ENCODE data around the gene SPATA3. TPM values are rescaled to one million over a fixed set of nuclear protein-coding genes. Genes with fewer than 3 reads are reported as not detected.

The SPATA3 gene
- total RNA-seq, 2 experiments from 2014 or later = 0.24 to 0.53 TPM

DNA sequence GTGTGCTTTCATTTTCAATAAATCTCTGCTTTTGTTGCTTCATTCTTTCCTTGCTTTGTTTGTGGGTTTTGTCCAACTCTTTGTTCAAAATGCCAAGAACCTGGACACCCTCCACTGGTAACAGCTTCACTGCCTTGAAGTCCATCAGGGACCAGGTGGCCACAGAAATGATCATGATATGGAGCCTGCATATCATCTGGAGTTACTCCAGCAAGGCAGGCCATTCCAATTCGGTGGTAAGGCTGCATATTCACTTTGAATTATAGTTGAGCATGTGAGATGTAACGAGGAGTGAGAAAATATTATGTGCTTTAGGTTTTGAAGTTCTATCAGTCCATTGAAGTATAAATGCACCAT lies 26.3 kb upstream of the SPATA3 start:
- Mint-ChIP-seq H3K4me3 (no peak overlapping the region), H3K27ac (no peak overlapping the region)
- intact Hi-C loops (cut with micrococcal nuclease) = no loop called here

DNA sequence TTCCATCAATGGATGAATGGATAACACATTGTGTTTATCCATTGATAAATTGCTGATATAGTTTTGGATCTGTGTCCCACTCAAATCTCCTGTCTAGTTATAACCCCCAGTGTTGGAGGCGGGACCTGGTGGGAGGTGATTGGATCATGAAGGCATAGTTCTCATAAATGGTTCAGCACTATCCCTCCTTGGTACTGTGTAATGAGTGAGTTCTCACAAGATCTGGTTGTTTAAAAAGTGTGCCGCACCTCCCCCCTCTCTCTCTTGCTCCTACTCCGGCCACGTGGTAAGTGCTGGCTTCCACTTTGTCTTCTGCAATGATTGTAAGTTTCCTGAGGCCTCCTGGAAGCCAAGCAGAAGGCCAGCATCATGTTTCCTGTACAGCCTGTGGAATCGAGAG lies 23.9 kb upstream of the SPATA3 start:
- H3K9me3 Mint-ChIP-seq = no peaks in the 10 kb centered on the region
- ChIA-PET POLR2A (no interaction called here), CTCF (interaction anchor here (0.7 kb wide), 1 partner anchor 15 kb away, joined by 4 read pairs; no protein-coding TSS in a partner anchor)
- H3K27me3 Mint-ChIP-seq = peaks cover 10% of the 10 kb centered on the region
- intact Hi-C loops (cut with micrococcal nuclease) = no loop called here
- H3K36me3 Mint-ChIP-seq = no peaks in the 10 kb centered on the region
- no peak for DNase-seq
- H3K4me1 Mint-ChIP-seq (ENCODE audit: low read depth) = peaks cover 47% of the 10 kb centered on the region
- no peak overlapping the region for H3K4me3 Mint-ChIP-seq
- H3K27ac Mint-ChIP-seq = no peak overlapping the region

More for the DNA sequence above, 26.3 kb upstream of the SPATA3 start:
- DNase-seq = no peak
- Mint-ChIP-seq H3K4me1 (ENCODE audit: low read depth) (peaks cover 31% of the 10 kb centered on the region), H3K9me3 (no peaks in the 10 kb centered on the region), H3K36me3 (no peaks in the 10 kb centered on the region), H3K27me3 (peaks cover 4% of the 10 kb centered on the region)
- CTCF ChIA-PET = interaction anchor here (1.0 to 1.9 kb wide), 3 partner anchors 12 to 145 kb away, joined by 3 to 6 read pairs (median 4); no protein-coding TSS in a partner anchor
- POLR2A ChIA-PET = interaction anchor here (1.0 kb wide), 1 partner anchor 12 kb away, joined by 3 read pairs; no protein-coding TSS in a partner anchor

DNA sequence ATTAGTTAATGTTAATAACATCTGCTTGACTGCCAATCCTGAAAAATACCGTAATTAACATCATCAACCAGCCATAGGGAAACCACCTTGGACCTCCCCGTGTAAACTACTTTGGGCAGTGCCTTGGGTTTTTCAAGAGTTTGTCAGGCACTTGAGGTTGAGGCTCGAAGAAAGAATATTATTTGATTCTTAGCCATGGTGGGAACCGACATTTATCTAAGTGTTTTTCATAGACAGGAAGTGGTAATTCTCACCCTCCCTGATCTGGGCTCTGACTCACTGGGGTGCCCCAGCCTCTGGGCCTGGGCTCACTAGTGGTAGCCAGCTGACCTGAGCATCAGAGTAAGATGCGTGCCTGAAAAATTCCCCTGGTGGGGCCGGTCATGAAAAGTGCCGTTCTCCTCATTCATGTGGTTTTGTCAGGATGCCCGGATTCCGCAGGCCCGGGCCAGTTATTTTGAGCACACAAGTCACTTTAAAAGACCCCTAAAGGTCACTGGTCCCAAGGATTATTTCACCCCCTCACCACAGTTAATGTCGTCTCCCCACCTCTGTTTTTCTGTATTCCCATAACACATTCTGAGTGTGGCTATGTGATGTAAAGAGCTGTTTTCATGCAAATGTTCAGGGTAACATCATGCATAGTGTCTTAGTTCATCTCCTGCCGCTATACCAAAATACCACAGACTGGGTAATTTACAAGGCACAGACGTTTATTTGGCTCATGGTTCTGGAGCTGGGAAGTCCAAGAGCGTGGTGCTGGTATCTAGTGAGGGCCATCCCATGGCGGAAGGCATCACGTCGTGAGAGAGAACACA lies 21.6 kb upstream of the SPATA3 start:
- DNase-seq = peak; percentile 87
- no peaks in the 10 kb centered on the region for H3K36me3 Mint-ChIP-seq
- peaks cover 15% of the 10 kb centered on the region for H3K27me3 Mint-ChIP-seq
- peak overlapping the region; percentile 85 for H3K27ac Mint-ChIP-seq
- intact Hi-C loops (cut with micrococcal nuclease) = loop anchor here (1.0 kb wide), 5 partner anchors 10 to 69 kb away; no protein-coding TSS in a partner anchor
- ChIA-PET POLR2A (interaction anchor here (1.2 to 3.3 kb wide), 2 partner anchors 10 to 48 kb away, joined by 5 to 24 read pairs; no protein-coding TSS in a partner anchor), CTCF (interaction anchor here (1.1 to 3.2 kb wide), 7 partner anchors 11 to 150 kb away, joined by 4 to 13 read pairs (median 7); partner anchors contain the start of gene GPR55)
- H3K4me3 Mint-ChIP-seq = peak overlapping the region; percentile 17
- H3K4me1 Mint-ChIP-seq (ENCODE audit: low read depth) = peaks cover 54% of the 10 kb centered on the region
- H3K9me3 Mint-ChIP-seq = no peaks in the 10 kb centered on the region

DNA sequence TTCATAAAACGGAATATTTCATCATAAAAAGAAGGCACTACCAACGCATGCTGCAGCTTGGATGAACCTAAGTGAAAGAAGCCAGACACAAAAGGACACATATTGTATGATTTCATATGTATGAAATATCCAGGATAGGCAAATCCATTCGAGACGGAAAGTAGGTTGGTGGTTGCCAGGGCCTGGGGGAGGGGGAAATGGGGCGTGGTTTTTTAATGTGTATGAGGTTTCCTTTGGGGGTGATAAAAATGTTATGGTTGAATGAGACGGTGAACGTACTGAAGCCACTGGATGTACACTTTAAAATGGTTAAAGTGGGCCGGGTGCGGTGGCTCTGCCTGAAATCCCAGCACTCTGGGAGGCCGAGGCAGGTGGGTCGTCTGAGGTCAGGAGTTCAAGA lies 20.0 kb upstream of the SPATA3 start:
- intact Hi-C loops (cut with micrococcal nuclease) = no loop called here
- H3K36me3 Mint-ChIP-seq = no peaks in the 10 kb centered on the region
- H3K27ac Mint-ChIP-seq = no peak overlapping the region
- DNase-seq = no peak
- H3K4me3 Mint-ChIP-seq = no peak overlapping the region
- peaks cover 58% of the 10 kb centered on the region for H3K4me1 Mint-ChIP-seq (ENCODE audit: low read depth)
- CTCF ChIA-PET = interaction anchor here (1.2 to 3.2 kb wide), 4 partner anchors 11 to 71 kb away, joined by 3 to 13 read pairs (median 10); partner anchors contain the start of gene GPR55
- POLR2A ChIA-PET = interaction anchor here (3.3 kb wide), 1 partner anchor 9 kb away, joined by 24 read pairs; no protein-coding TSS in a partner anchor
- H3K9me3 Mint-ChIP-seq = no peaks in the 10 kb centered on the region
- H3K27me3 Mint-ChIP-seq = peaks cover 15% of the 10 kb centered on the region

DNA sequence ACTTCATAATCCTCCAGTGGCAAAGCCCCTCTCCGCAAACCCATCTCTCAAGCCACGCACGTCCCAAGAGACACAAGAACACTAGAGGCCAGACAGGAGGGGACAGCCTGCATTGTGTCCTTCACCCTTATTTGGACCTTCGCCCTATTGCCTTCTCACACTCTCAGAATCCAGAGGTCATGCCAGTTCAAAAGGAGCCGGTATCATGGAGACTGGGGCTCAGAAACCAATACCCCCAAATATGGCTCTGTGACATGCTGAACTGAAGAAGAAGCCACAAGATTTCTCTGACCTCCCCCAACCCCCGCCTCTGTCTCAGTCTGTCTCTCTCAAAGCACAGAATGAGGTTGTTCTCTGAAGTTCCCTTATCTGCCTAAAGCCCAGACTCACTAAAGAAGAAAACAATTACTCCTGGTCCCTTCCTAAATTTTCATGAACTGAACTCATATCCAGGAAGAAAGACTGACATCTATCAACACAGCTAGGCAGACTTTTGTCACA lies 19.2 kb upstream of the SPATA3 start:
- no peaks in the 10 kb centered on the region for H3K9me3 Mint-ChIP-seq
- peaks cover 65% of the 10 kb centered on the region for H3K4me1 Mint-ChIP-seq (ENCODE audit: low read depth)
- peaks cover under 1% of the 10 kb centered on the region for H3K36me3 Mint-ChIP-seq
- no peak overlapping the region for H3K4me3 Mint-ChIP-seq
- no peak overlapping the region for H3K27ac Mint-ChIP-seq
- H3K27me3 Mint-ChIP-seq = peaks cover 16% of the 10 kb centered on the region
- DNase-seq = no peak
- intact Hi-C loops (cut with micrococcal nuclease) = no loop called here
- ChIA-PET POLR2A (no interaction called here), CTCF (no interaction called here)

DNA sequence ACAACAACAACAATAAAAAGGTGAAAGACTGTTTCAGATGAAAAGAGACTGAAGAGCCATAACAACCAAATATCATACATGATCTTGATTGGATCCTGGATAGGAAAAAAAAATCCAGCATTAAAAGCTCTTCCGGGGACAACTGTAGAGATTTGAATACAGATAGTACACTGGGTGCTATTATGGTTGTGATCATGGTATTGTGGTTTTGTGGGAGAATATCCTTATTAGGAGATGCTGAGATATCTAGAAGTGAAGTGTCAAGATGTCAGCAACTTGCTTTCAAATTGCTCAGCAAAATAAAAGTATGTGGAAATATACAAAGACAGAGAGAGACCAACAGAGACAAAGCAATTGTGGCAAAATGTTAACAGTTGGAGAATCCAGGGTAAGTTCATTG lies 15.5 kb upstream of the SPATA3 start:
- Mint-ChIP-seq H3K4me1 (ENCODE audit: low read depth) (peaks cover 72% of the 10 kb centered on the region), H3K27ac (peak overlapping the region; percentile 3), H3K4me3 (peak overlapping the region; percentile 9), H3K27me3 (peaks cover 23% of the 10 kb centered on the region), H3K36me3 (peaks cover 2% of the 10 kb centered on the region), H3K9me3 (no peaks in the 10 kb centered on the region)
- POLR2A ChIA-PET = interaction anchor here (1.1 kb wide), 1 partner anchor 33 kb away, joined by 3 read pairs; no protein-coding TSS in a partner anchor
- CTCF ChIA-PET = interaction anchor here (11.0 kb wide), 1 partner anchor 80 kb away, joined by 313 read pairs; no protein-coding TSS in a partner anchor
- intact Hi-C loops (cut with micrococcal nuclease) = no loop called here
- DNase-seq = no peak

DNA sequence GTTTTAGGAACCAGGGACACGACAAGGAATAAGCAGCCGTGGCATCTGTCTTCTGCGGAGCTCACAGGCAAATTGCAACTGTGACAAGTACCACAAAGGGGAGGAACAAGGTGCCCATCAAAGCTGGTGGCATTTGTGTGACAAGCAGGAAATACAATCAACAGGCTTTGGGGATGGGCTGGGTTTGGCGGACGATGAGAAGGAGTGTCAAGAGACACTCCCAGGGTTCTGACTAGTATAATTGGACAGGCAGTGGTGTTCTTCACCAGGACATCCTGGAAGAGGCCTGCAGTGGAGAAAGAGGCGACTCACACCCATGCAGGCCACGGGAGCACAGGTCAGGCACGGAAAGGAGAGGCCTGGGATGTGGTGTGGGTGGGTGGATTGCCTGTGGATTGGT lies 14.2 kb upstream of the SPATA3 start:
- Mint-ChIP-seq H3K4me1 (ENCODE audit: low read depth) (peaks cover 76% of the 10 kb centered on the region), H3K27me3 (peaks cover 21% of the 10 kb centered on the region), H3K36me3 (peaks cover 2% of the 10 kb centered on the region), H3K27ac (peak overlapping the region; percentile 71), H3K9me3 (no peaks in the 10 kb centered on the region), H3K4me3 (peak overlapping the region; percentile 69)
- DNase-seq = peak; percentile 57
- intact Hi-C loops (cut with micrococcal nuclease) = no loop called here
- ChIA-PET POLR2A (interaction anchor here (1.0 kb wide), 1 partner anchor 57 kb away, joined by 3 read pairs; no protein-coding TSS in a partner anchor), CTCF (interaction anchor here (0.8 to 11.0 kb wide), 5 partner anchors 32 to 157 kb away, joined by 3 to 313 read pairs (median 3); no protein-coding TSS in a partner anchor)

DNA sequence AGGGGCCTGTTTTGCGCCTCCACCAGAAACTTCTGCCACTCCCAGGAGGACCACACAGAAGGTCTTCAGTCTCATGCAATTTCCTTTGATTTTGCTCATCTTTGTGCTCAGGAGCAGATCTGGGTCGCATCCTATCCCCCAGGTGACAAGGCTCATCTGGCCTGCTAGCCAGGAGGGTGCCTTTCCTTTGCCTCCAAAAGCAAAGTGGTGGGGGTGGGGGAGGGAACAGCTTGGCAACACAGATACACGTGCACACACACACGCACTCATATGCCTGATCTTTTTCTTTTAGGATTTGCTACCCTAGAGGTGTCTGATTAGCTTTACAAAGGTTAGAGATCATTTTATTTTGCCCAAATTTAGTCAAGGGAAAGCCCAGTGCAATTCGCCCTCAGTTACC lies 13.8 kb upstream of the SPATA3 start:
- Mint-ChIP-seq H3K4me3 (peak overlapping the region; percentile 69), H3K27me3 (peaks cover 17% of the 10 kb centered on the region), H3K4me1 (ENCODE audit: low read depth) (peaks cover 76% of the 10 kb centered on the region), H3K27ac (peak overlapping the region; percentile 71), H3K9me3 (no peaks in the 10 kb centered on the region), H3K36me3 (peaks cover 2% of the 10 kb centered on the region)
- no peak for DNase-seq
- CTCF ChIA-PET = interaction anchor here (0.9 to 11.0 kb wide), 5 partner anchors 32 to 158 kb away, joined by 3 to 313 read pairs (median 3); no protein-coding TSS in a partner anchor
- intact Hi-C loops (cut with micrococcal nuclease) = no loop called here
- POLR2A ChIA-PET = no interaction called here

DNA sequence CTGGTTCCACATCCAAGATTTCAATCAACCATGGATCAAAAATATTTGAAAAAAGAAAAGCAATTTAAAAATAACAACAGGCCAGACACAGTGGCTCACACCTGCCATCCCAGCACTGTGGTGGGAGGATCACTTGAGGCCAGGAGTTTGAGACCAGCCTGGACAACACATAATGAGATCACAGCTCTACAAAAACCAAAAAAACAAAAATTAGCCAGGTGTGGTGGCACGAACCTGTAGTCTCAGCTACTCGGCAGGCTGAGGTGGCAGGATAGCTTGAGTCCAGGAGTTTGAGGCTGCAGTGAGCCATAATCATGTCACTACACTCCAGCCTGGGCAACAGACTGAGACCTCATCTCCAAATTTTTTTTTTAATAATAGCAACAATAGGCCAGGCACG lies 13.4 kb upstream of the SPATA3 start:
- Mint-ChIP-seq H3K27me3 (peaks cover 13% of the 10 kb centered on the region), H3K9me3 (no peaks in the 10 kb centered on the region), H3K36me3 (peaks cover 2% of the 10 kb centered on the region), H3K4me3 (peak overlapping the region; percentile 69), H3K4me1 (ENCODE audit: low read depth) (peaks cover 72% of the 10 kb centered on the region), H3K27ac (peak overlapping the region; percentile 71)
- ChIA-PET CTCF (interaction anchor here (0.9 to 11.0 kb wide), 4 partner anchors 33 to 82 kb away, joined by 3 to 313 read pairs (median 3); no protein-coding TSS in a partner anchor), POLR2A (no interaction called here)
- intact Hi-C loops (cut with micrococcal nuclease) = no loop called here
- DNase-seq = no peak

DNA sequence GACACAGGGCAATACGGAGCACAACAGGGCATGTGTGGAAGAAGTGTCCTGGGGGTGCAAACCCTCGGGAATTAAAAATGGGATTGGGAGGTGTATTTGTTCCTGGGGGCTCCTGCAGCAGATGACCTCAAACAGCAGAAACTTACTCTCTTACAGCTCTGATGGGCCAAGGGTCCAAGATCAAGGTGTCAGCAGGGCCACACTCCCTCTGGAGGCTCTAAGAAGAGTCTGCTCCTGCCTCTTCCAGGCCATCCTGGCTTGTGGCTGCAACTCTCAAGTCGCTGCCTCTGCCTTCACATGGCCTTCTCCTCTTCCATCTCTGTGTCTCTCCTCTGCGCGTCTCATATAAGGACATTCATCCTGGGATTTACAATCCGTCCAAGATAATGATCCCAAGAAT lies 12.4 kb upstream of the SPATA3 start:
- Mint-ChIP-seq H3K36me3 (peaks cover 2% of the 10 kb centered on the region), H3K27me3 (peaks cover 17% of the 10 kb centered on the region), H3K9me3 (no peaks in the 10 kb centered on the region), H3K27ac (no peak overlapping the region), H3K4me1 (ENCODE audit: low read depth) (peaks cover 70% of the 10 kb centered on the region), H3K4me3 (peak overlapping the region; percentile 42)
- no peak for DNase-seq
- ChIA-PET CTCF (interaction anchor here (1.3 to 11.0 kb wide), 6 partner anchors 31 to 134 kb away, joined by 3 to 313 read pairs (median 43); partner anchors contain the start of gene GPR55), POLR2A (interaction anchor here (1.0 to 4.8 kb wide), 5 partner anchors 9 to 78 kb away, joined by 3 to 49 read pairs (median 12); partner anchors contain the start of gene GPR55)
- intact Hi-C loops (cut with micrococcal nuclease) = no loop called here

DNA sequence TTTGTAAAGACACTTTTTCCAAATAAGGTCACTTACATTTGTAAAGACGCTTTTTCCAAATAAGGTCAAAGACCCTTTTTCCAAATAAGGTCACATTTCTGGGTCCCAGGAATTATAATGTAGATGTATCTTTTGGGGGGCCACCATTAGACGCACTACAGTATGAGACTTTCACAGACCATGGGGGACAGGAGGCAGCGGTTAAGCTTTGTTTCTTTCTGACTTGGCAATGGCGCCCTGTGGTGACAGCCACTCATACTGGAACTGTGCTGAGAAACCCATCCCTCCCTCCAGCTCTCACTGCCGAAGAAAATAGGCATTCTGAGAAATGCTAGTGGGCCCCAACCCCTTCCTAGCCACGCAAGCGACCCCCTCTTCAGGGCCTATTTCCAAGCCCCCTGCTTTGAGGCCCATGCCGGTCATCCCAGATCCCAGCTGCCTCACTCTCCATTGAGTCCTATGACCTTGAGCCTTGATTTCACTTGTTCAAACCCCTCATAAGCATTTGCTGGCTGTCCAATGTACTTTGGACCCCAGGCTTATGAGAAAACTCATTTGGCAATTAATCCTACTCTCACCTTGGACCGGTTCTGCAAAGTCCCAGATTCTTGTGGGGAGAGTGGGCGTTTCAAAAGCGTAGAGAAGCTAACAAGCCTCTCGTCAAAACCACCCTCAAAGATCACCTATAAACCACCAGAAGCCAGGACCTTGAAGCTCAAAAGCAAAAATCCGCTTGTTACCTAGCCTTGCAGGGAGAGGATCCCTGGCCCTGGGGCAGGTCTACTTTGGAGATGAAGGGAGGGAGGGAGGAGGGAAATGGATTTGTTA lies 11.3 kb upstream of the SPATA3 start:
- ChIA-PET CTCF (interaction anchor here (0.7 to 11.0 kb wide), 16 partner anchors 10 to 467 kb away, joined by 3 to 313 read pairs (median 7); partner anchors contain the start of genes GPR55 and PSMD1), POLR2A (interaction anchor here (0.6 to 4.8 kb wide), 13 partner anchors 10 to 160 kb away, joined by 3 to 49 read pairs (median 5); partner anchors contain the start of genes GPR55 and ITM2C)
- intact Hi-C loops (cut with micrococcal nuclease) = loop anchor here (1.0 kb wide), 5 partner anchors 10 to 76 kb away; no protein-coding TSS in a partner anchor
- Mint-ChIP-seq H3K36me3 (peaks cover 2% of the 10 kb centered on the region), H3K4me1 (ENCODE audit: low read depth) (peaks cover 61% of the 10 kb centered on the region), H3K27ac (peak overlapping the region; percentile 80), H3K4me3 (peak overlapping the region; percentile 30), H3K27me3 (peaks cover 19% of the 10 kb centered on the region), H3K9me3 (no peaks in the 10 kb centered on the region)
- DNase-seq = peak; percentile 90

All from activated CD4-positive, alpha-beta memory T cell treated with anti-CD3 and anti-CD28 coated beads for 36 hours (primary cell).